ENCODE results near the gene GTF2B.
"Not testable (repeated sequence)": the region's sequence is repeated elsewhere in the genome, so short reads cannot be mapped to it uniquely, and the experiment has no call there.

GTF2B gene

DNA sequence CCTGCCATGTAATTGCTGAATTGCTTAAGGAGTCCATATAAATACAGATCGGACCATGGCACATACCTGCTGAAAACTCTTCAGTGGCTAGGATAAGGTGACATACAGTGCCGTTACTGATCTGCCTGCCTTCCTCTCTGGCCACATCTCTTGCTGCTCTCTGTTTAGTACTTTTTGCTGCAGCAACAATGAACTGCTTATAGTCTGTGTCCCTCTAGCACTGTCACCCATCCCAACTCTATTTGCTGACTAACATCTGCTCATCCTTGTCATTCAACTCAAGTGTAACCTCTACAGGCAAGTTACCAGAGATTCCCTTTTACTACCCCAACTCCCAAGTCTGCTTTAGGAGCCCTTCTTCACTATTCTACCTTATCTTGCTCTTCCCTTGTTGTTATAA, 65.6 kb downstream of the GTF2B start:
- ChIA-PET CTCF (interaction anchor here (0.6 to 0.8 kb wide), 2 partner anchors 24 to 29 kb away, joined by 3 read pairs; no protein-coding TSS in a partner anchor), POLR2A (no interaction called here)
- Histone ChIP-seq H3K27ac (ENCODE audit: extremely low read depth, low read depth, low read length) (no peak overlapping the region), H3K4me1 (ENCODE audit: control insufficient read depth, insufficient read depth, low read length) (no peaks in the 10 kb centered on the region), H3K36me3 (ENCODE audit: control insufficient read depth in 2 of 2, insufficient read depth in 1 of 2, low read length in 2 of 2) (peaks cover 9 to 30% of the 10 kb centered on the region in 2 experiments), H3K9me3 (ENCODE audit: control insufficient read depth, insufficient read depth, low read depth, low read length) (no peaks in the 10 kb centered on the region), H3K4me3 (ENCODE audit: low read depth, low read length) (no peak overlapping the region)
- no peak for TF ChIP-seq ZNF692 (tag by site-specific recombination; IDR thresholded peaks at IDR 0.05)
- no peak for TF ChIP-seq ZNF596 (tag by site-specific recombination; IDR thresholded peaks at IDR 0.05)
- no peak for TF ChIP-seq ZNF560 (tag by site-specific recombination; IDR thresholded peaks at IDR 0.05; ENCODE audit: borderline replicate concordance)
- no peak for TF ChIP-seq ZNF302 (tag by site-specific recombination; IDR thresholded peaks at IDR 0.05; ENCODE audit: low read depth)
- no peak for TF ChIP-seq ZNF350 (tag by site-specific recombination; IDR thresholded peaks at IDR 0.05)
- TF ChIP-seq ZNF624 (tag by site-specific recombination; IDR thresholded peaks at IDR 0.05) = no peak
- no peak for TF ChIP-seq ZNF473 (tag by site-specific recombination; IDR thresholded peaks at IDR 0.05)
- no peak for TF ChIP-seq ELK4 (IDR thresholded peaks at IDR 0.05; ENCODE audit: borderline replicate concordance, low read depth, low read length)
- no peak for TF ChIP-seq PRDM4 (tag by site-specific recombination; IDR thresholded peaks at IDR 0.05)
- TF ChIP-seq ZNF132 (tag by site-specific recombination; IDR thresholded peaks at IDR 0.05; ENCODE audit: borderline replicate concordance) = no peak
- TF ChIP-seq, protein P1, sequence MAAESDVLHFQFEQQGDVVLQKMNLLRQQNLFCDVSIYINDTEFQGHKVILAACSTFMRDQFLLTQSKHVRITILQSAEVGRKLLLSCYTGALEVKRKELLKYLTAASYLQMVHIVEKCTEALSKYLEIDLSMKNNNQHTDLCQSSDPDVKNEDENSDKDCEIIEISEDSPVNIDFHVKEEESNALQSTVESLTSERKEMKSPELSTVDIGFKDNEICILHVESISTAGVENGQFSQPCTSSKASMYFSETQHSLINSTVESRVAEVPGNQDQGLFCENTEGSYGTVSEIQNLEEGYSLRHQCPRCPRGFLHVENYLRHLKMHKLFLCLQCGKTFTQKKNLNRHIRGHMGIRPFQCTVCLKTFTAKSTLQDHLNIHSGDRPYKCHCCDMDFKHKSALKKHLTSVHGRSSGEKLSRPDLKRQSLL (tag by site-specific recombination; IDR thresholded peaks at IDR 0.05) = no peak
- no peak for TF ChIP-seq ZNF677 (tag by site-specific recombination; IDR thresholded peaks at IDR 0.05)
- TF ChIP-seq ZNF16 (tag by site-specific recombination; IDR thresholded peaks at IDR 0.05; ENCODE audit: low read depth) = no peak
- no peak for TF ChIP-seq ZNF157 (tag by site-specific recombination; IDR thresholded peaks at IDR 0.05)
- TF ChIP-seq, protein P2, sequence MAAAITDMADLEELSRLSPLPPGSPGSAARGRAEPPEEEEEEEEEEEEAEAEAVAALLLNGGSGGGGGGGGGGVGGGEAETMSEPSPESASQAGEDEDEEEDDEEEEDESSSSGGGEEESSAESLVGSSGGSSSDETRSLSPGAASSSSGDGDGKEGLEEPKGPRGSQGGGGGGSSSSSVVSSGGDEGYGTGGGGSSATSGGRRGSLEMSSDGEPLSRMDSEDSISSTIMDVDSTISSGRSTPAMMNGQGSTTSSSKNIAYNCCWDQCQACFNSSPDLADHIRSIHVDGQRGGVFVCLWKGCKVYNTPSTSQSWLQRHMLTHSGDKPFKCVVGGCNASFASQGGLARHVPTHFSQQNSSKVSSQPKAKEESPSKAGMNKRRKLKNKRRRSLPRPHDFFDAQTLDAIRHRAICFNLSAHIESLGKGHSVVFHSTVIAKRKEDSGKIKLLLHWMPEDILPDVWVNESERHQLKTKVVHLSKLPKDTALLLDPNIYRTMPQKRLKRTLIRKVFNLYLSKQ (tag by site-specific recombination; IDR thresholded peaks at IDR 0.05; ENCODE audit: borderline replicate concordance) = no peak

GRCh38 chr1:88819642-88820041, 71.7 kb downstream of the GTF2B start:
- CTCF ChIA-PET; H3K9me3 ChIP-seq (ENCODE audit: control insufficient read depth, insufficient read depth, low read depth, low read length); H3K27ac ChIP-seq (ENCODE audit: extremely low read depth, low read depth, low read length); H3K4me1 ChIP-seq (ENCODE audit: control insufficient read depth, insufficient read depth, low read length); POLR2A ChIA-PET; H3K4me3 ChIP-seq (ENCODE audit: low read depth, low read length): not testable (repeated sequence)
- peak; percentile 85 for TF ChIP-seq ZNF146 (tag by site-specific recombination; IDR thresholded peaks at IDR 0.05)
- peaks cover 5 to 13% of the 10 kb centered on the region in 2 experiments; a peak in 2 of 3 replicates for H3K36me3 ChIP-seq (ENCODE audit: control insufficient read depth in 2 of 2, insufficient read depth in 1 of 2, low read length in 2 of 2)

All from HEK293 (cell line).